GM21423 (cell line): ENCODE data around the gene ISM1.

Experiments
- ATAC-seq: cut with Tn5 transposase; IDR thresholded peaks from one replicate; pipeline ENCODE4 v1.9.1; 2021; ENCODE audit warnings: mild to moderate bottlenecking, moderate library complexity; ENCODE audit not compliant: unreplicated experiment

Gene ISM1

DNA sequence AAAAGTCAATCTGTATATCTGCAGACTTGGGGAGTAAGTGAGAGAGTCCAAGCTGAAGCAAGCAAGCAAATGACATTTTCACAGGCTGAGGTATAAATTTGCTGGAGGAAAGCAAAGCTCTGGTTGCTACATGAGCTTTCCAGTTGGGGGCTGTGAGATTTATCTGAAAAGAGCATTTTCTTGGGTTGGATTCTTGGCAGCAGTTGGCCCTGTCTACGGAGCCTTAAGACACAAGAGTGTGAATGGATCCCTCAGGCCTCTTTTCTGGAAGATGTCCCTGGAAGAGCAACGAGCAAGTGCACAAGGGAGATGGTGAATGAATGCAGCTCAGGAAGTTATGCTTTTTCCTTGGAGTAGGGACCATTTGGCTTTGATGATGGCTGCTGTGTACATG lies 30.8 kb downstream of the ISM1 start:
- no peak for ATAC-seq

DNA sequence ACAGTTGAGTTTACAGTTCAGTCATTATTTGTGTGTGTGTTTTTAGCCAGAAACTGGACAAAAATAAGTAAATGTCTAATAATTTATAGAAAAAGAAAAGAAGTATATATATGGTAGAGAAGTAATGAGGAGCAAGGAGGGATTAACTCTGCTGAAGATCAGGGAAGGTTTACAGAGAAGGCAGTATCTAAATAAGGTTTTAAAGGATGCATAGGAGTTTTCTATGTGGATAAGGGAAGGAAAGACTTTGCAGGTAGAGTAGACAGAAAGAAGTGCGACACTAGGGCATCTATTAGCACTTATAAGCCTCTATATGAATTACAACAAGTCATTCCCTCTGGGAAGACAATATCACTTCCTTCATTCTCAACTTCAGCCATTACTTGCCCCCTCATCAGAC lies 34.3 kb downstream of the ISM1 start:
- no peak for ATAC-seq

DNA sequence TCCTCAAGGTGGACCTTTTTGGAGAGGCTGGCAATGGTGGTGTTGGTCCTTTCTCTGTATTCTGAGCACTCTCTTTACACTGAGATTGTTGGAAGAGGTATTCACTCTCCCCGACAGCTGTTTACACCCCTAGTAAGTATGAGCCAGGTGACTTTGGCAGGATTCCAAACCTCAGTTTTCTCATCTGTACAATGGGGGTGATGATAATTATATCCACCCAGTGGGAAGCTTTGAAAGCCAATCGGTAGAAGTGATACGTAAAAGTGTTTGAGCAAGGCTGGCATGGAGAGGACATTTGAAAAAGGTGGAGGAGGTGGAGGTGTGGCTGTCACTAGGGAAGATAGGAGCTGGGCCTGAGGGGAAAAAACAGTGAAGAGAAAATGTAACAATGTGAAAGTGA lies 35.5 kb downstream of the ISM1 start:
- no peak for ATAC-seq

DNA sequence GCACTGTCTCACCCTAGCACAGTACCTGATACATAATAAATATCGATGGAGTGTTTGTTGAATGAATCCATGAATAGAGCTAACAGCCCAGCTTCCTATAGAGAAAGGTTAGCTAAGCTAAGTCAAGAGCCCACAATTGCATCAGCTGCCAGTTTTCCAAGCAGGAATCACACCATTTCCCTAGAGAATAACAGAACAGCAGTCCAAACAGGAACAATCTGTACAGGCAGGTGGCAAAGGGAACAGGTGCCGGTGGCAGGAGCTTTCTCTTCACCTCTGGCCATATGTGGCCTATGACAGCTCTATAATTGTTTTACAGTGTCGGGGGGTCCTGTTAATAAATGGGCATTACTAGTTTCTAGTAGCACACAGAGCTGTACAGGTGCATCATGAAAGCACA lies 38.8 kb downstream of the ISM1 start:
- ATAC-seq = no peak

DNA sequence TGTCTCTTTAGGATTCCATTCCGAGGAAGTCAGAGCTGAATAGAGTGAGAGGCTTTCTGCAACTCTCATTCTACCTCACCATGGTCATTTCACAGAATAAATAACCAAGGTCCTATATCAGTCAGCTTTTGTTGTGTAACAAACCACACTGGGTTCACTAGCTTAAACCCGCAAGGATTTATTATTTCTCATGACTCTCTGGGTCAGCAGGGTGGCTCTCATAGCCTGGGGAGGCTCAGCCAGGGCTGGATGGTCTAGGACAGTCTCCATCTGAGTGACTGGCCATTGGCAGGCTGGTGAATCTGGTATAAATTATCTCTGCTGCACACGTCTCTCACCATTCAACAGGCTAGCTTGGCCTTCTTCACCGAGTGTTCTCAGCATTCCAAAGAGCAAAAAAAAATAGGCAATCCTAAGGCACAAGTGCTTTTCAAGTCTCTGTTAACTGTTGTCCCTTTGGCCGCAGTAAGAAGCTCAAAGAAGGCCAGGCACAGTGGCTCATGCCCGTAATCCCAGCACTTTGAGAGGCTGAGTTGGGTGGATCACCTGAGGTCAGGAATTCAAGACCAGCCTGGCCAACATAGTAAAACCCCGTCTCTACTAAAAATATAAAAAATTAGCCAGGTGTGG lies 39.7 kb downstream of the ISM1 start:
- ATAC-seq = no peak

DNA sequence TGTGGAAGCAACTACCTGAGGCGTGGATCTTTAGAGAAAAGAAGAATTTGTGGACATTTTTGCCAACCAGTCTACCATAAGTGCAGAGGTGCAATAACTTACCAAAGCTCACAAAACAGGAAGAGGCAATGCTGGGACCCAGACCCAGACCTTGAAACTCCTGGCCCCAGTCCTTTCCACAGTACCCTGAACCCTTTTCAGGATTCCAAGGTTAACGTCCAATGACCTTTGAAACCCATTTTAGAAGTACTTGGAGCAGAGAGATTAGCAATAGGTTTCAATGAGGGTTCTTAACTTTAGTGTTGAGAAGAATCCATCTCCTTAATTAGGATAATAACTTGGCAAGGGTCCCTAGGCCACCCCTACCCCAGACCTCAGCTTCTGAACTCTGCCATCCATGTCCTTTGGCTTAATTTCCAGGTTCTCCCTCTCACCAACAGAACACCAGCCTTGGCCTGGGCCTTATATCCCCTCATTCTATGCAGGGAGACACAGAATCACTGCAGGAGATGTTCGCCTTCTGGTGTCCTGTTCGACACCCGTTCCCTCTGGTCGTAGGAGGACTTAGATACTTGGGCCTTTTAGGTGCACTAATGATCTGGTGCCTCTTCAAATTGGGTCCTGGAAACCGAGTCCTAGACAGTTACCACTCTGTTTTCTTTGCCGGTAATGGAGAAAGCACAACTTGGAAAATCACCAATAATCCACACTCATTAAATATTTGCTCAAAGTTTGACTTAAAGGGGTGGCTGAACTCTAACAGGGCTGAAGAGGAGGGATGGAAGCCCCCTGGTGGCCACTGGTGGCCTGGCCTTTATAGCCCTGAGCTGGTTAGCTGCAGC lies 40.6 kb downstream of the ISM1 start:
- ATAC-seq = peak; percentile 74

DNA sequence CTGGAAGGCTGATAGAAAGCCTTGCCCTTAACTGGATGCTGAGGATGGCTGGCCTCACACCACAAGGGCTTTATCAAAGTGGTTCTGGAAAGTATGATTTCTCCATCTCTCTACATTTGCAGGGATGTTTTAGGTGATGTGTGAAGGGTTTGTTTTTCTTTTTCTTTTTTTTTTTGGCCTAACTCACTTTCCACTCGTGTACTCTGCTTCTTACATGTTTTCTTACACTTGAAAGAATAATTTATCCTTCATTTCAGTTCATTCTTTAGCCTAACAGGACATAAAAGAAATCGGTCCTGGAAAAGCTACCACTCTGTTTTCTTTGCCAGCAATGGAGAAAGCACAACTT lies 41.2 kb downstream of the ISM1 start:
- no peak for ATAC-seq

DNA sequence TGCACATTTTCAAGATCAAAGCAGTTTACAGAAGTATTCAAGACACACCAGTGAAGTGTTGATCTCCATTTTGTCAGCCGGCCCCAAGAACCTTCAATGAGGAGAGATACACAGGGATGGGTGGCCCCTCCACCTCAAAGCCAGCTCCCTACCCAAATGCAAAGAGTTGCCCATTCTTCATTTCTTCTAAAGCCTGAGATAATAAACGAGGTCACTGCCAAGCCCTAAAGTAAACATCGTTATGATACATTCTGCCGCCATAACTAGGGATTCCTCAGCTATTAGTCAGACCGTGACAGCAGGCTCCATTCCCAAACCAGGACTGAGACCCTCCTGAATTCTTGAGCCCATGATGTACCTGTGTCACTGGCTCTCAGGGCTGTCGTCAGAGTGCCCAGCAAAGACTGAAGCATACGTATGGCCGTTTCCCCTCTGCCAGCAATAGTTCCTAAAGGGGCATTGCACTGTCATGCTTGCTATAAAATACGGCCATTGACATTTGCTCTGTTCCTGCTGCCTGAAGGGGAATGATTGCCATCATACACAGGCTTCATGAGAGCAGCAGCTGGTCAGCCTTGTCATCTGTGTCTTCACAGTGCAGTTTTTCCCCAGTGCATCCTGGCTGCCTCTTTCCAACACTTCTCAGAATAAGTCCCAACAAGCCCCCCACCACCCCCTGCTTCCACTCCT lies 41.7 kb downstream of the ISM1 start:
- no peak for ATAC-seq

DNA sequence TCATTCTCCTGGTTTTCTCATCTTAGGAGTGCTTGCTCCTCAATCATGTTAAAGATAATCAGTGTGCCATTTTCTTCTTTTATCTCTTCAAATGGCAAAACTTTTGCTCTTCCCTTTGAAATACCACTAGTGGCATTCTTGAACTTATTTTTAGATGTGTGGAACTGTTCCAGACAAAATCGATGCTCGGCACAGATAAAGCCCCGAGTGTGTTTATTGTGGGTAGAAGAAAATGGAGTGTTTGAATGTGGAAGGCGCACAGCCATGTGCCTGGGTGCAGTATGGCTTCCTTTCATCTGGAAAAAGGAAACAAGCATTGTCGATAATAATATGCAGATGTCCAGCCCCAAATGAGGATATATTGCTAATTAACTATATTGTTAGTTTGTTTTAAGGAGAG lies 42.4 kb downstream of the ISM1 start:
- ATAC-seq = no peak

DNA sequence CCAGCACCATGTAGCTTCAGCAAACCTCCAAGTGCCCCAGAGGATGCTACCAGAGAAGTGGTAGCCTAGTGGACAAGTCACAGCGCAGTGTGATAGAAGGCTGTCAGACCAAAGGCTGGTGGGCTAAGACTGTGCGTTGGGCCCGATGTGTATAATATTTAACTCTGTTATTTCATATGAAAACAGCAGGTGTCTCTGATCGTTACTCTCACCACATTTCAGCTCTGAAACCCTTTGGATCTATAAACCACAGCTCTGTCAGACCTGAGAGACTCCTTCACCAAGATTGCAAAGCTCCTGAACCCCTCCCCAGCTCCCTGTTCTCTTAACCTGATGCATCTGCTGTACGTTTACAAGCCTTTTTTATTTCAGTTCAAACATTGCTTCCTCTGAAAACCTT lies 43.8 kb downstream of the ISM1 start:
- no peak for ATAC-seq

DNA sequence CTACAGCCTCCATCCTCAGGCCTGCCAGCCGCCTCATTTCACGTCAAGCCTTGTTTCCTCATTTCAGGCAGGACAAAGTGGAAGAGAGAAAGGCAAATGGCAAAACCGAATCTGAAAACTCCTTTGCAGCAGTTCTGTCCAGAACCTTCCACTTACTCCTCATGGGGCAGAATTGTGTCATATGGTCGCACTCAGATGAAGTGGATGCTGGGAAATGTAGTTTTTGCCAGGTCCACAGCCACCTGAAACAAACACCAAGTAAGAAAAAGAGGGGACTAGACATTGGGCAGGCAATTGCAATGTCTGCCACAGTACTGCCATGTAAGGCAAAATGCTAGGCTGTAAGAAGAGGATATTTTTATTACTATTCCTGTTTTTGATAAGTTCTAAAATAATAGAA lies 44.9 kb downstream of the ISM1 start:
- ATAC-seq = no peak

DNA sequence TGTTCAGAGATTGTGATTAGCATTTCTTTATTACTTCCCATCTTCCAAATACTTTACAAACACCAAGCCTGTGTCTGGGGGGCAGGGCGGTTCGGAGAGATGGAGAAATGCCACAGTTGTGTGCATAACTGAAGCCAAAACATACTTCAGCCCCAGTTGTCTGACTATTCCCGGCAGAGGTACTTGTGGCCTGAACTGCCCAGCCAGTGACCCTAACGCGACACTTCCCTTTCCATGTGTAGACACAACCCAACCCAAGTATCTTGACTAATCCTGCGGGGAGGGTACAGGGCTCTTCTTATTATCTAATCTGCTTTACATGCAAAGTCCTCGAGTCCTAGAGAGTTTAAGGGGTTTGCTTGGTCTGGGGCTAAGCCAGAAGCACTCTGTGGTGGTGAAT lies 46.2 kb downstream of the ISM1 start:
- ATAC-seq = no peak

DNA sequence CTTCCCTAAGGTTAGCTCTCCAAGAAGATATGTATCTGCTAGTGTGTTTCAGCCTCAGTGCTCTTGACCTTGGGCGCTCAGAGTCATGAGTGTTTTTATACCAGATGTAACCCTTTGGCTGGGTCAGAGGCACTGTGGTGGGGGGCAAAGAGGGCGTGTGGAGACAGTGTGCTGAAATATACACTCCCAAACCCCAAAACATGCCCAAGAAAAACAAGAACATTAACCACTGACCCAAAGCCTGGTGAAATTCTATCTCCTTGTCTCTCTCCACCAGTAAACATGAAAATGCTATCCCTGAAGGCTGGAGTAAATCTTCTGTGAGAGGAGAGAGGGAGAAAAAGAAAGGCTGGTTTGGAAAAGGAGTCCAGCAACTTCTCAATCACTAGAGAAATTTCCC lies 47.9 kb downstream of the ISM1 start:
- no peak for ATAC-seq

DNA sequence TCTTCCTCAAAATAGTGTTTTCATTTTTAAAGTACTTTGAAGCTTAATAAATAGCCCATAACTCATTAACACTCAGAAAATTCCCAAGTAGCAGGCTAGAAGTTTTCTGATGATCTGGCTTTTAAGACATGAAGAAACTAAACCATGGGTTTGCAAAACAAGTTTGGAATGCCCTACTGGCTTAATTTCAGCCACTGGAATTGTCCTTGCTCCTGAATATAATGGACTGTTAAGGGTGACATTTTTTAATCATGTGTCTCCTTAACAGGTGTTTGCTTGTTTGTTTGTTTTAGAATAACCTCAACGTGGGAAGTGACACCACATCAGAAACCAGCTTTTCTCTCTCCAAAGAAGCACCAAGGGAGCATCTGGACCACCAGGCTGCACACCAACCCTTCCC lies 49.1 kb downstream of the ISM1 start:
- no peak for ATAC-seq

DNA sequence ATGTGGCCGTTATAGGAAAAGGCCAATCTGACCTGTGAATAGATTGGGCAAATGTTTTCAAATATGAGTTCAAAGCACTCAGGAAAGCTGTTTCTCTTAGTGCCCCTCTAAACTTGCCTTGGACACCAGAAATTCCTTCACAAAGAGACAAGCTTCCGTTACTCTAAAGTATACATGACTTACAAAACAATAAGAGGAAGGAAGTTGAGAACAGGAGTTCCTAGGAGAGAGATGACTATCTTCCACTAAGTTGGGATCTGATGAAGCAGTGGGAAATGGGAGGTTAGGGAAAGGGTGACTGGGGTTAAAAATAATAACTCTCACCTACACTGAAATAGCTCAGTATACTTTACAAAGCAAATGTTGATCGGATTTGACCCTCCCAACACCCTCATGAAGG lies 50.0 kb downstream of the ISM1 start:
- no peak for ATAC-seq

DNA sequence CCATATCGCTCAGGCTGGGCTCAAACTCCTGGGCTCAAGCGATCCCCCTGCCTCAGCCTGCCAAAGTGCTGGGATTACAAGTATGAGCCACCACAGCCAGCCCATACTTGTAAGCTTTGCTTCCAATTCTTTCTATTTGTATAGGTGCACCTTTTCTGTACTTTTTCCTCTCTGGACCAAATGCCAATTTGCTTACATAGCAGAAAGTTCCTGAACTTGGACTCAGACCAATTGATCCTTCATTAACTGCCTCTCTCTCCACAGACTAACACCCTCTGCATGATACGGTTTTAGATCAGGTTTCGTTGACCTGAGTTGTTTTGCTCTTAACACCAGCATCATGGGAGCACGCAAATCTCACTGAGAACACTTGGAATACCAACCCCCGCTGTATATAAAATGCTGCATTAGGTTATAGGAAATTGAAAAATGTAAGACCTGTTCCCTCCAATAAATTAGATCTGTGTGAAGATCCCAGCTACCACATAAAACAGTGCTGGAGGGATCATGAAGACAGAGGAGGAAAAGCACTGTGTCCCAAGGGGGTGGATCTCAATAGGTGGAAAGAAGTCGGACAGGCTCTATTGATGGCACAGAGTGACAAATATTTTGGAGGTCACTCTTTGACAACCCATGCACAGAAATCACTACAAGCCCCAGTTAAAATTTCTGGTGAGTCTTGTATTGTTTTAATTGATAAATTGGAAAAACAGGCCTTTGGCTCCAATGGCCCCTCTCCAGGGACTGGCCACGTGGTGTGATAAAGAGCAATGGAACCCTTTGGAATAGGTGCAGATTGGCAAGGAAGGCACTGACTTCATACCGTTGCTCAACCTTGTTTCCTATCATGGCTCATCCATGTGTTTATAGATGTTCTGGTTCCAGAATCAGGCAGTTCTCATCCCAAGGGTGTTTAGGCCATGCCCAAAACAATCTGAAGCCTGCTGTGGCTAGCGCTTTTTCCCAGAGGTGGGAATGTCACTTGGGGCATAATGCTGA lies 51.2 kb downstream of the ISM1 start:
- ATAC-seq = no peak

DNA sequence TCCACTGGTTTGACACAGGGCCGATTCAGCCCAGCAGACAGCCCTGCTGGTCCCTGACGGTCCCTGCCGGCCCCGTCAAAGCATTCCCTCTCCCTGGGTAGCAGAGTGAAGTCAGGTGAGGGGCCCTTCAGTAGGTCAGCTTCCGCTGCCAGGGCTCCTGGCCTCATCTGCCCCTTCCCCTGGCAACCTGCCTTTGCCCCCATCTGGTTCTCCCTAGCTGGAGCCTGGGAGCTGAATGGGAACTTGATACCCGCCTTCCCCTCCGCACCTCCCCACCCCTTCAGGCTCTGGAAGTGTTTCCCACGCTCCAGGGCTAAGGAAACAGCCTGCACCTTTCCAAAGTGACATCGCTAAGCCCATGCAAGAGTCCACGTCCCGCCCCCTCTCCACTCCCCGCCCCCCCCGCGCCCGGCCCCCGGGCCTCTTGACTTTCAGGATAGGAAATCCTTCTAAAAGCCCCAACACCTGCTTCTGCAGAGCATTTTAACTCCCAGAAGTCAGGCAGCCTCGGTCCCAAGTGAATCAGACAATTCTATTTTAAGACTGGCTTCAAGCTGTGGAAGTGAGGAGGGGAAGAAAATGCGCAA lies 53.3 kb downstream of the ISM1 start:
- no peak for ATAC-seq

DNA sequence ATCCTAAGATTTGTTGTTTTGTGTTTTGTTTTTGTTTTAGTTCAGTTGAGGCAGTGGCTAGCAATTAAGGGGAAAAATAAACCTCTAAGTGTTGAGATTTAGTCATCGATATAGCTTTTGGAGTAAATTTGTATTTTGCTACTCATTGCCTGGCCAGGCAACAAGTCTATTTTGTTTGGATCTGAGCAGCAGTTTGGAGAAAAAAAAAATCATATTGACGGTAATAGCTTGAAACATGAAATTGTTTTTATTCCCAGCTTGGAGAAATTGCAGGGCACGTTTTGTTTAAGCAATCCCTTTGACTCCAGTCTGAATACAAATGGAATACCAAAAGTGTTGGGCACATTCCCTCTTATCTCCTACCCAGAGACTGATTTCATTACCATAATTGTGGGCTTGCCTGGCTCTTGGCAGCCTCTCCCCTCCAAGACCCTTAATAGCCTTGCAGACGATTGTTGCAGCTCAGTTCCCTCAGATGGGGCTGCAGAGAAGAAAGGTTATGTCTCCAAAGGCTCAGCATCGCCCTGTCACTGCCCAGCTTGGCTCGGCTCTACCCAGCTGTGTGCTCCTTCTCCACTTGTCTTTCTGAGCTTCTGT lies 56.0 kb downstream of the ISM1 start:
- no peak for ATAC-seq

DNA sequence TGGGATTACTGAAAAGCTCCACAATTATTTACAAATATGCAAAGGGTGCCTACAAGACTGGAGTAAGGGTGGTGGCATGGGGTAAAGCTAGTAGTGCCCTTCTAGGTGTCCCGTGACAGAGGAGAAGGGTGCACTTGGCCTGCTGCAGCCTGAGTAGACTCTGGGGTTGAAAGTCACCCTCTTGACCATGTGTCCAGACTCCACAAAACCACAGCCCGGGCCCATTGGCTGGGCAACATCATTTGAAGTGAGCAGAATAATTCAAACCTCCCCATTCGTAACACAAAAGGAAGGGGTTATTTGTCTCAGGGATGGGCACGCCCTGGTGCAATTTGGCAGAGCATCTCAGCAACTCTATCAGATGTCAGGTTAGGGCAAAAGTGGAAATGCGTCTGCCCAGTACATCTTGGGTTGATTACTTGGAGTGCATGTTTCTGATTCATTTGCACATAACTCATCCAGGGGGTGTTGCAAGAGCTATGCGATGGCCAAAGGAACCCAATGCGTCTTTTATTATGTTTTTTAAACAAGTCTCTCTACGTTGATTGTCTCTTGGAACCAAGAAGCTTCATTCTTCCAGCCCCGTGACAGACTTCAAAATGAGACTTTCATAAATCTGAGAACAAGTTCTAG lies 56.7 kb downstream of the ISM1 start:
- ATAC-seq = no peak
